HepG2 (cell line): ENCODE measurements around the gene DNAJC4. TPM values are rescaled to one million over a fixed set of nuclear protein-coding genes. Genes with fewer than 3 reads are reported as not detected.

Experiments
- ATAD3A ChIP-seq: sonication (generic); formaldehyde crosslinking; IDR thresholded peaks from 2 replicates; pipeline ENCODE4 v1.4.0; 2020; ENCODE audit warnings: missing genetic modification reagents
- DMAP1 ChIP-seq: IDR thresholded peaks from 2 replicates; pipeline ENCODE4 v1.6.1; 2016
- ERF ChIP-seq: IDR thresholded peaks from 2 replicates; pipeline ENCODE4 v1.6.1; 2018; ENCODE audit warnings: missing biosample characterization, missing genetic modification reagents
- ZBTB7B ChIP-seq: sonication (generic); formaldehyde crosslinking; IDR thresholded peaks from 2 replicates; pipeline ENCODE4 v1.4.0; 2020; ENCODE audit warnings: missing genetic modification reagents
- ZNF619 ChIP-seq: sonication (generic); formaldehyde crosslinking; IDR thresholded peaks from 2 replicates; pipeline ENCODE4 v1.4.0; 2020; ENCODE audit warnings: mild to moderate bottlenecking, missing genetic modification reagents
- polyA plus RNA-seq, 8 experiments: library from polyadenylated mRNA; depleted of rRNA in 3 of 8; stranded (reverse) in 7 of 8; unstranded in 1 of 8; fragments of >200 nt; fragmentation: Illumina TruSeq in 4 of 8; extraction: Trizol in 4 of 8; gene quantifications; 2 replicates each; pipeline versions ENCODE4 v1.2.1 to v1.2.3, GENCODE V29; 2011 to 2016; ENCODE audit warnings: low read depth in 4 of 8, missing spikeins in 1 of 8, mixed read lengths in 1 of 8; ENCODE audit not compliant: insufficient read depth in 1 of 8
- total RNA-seq, 5 experiments: library from RNA; depleted of rRNA; stranded (reverse); fragments of >200 nt; fragmentation: Illumina TruSeq; extraction: Trizol; gene quantifications; 2 replicates each; pipeline ENCODE4 v1.2.3, GENCODE V29; 2016; ENCODE audit warnings: low read depth in 1 of 5
- TF ChIP-seq, protein P1 (sequence below): sonication (generic); formaldehyde crosslinking; IDR thresholded peaks from 2 replicates; pipeline ENCODE4 v1.4.0; 2020; ENCODE audit warnings: mild to moderate bottlenecking, missing genetic modification reagents, borderline replicate concordance
- TF ChIP-seq, protein P2 (sequence below): sonication (generic); formaldehyde crosslinking; IDR thresholded peaks from 2 replicates; pipeline ENCODE4 v1.8.0; 2022; ENCODE audit warnings: mild to moderate bottlenecking, missing genetic modification reagents, borderline replicate concordance

The DNAJC4 gene
- total and polyA plus RNA-seq, 2 of the 13 experiments (the other 11 are each of a cell fraction or from before 2014, with no cell fraction given): 10.3 to 60.8 TPM

DNA sequence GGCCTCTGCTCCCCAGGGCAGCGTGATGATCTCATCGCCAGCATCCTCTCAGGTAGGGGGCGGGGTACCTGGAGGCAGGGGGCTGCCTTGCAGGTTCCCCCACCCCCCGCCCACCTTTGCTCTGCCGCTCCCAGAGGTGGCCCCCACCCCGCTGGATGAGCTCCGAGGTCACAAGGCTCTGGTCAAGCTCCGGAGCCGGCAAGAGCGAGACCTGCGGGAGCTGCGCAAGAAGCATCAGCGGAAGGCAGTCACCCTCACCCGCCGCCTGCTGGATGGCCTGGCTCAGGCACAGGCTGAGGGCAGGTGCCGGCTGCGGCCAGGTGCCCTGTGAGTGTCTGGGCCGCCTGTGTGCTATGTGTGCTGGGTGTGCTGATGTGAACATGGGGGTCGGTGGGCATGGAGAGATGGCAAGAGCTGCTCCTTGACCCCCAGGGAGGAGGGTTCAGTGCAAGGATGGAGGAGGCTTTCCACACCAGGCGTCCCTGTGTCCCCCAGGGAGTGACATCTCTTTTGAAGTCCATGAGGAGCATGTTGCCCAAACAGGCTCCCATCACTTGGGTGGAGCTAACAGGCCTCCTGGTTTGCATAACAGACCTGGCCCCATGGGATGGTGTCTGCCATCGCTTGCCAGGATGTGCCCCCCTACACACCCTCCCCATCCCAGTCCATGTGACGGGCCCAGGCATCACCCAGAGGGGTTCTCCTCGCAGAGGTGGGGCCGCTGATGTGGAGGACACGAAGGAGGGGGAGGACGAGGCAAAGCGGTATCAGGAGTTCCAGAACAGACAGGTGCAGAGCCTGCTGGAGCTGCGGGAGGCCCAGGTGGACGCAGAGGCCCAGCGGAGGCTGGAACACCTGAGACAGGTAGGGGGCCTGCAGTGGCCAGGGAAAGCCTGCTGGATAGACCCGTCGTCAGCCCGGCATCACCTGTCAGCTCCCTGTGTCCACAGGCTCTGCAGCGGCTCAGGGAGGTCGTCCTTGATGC lies 35.1 kb downstream of the DNAJC4 start (continued):
- TF ChIP-seq, protein P1, sequence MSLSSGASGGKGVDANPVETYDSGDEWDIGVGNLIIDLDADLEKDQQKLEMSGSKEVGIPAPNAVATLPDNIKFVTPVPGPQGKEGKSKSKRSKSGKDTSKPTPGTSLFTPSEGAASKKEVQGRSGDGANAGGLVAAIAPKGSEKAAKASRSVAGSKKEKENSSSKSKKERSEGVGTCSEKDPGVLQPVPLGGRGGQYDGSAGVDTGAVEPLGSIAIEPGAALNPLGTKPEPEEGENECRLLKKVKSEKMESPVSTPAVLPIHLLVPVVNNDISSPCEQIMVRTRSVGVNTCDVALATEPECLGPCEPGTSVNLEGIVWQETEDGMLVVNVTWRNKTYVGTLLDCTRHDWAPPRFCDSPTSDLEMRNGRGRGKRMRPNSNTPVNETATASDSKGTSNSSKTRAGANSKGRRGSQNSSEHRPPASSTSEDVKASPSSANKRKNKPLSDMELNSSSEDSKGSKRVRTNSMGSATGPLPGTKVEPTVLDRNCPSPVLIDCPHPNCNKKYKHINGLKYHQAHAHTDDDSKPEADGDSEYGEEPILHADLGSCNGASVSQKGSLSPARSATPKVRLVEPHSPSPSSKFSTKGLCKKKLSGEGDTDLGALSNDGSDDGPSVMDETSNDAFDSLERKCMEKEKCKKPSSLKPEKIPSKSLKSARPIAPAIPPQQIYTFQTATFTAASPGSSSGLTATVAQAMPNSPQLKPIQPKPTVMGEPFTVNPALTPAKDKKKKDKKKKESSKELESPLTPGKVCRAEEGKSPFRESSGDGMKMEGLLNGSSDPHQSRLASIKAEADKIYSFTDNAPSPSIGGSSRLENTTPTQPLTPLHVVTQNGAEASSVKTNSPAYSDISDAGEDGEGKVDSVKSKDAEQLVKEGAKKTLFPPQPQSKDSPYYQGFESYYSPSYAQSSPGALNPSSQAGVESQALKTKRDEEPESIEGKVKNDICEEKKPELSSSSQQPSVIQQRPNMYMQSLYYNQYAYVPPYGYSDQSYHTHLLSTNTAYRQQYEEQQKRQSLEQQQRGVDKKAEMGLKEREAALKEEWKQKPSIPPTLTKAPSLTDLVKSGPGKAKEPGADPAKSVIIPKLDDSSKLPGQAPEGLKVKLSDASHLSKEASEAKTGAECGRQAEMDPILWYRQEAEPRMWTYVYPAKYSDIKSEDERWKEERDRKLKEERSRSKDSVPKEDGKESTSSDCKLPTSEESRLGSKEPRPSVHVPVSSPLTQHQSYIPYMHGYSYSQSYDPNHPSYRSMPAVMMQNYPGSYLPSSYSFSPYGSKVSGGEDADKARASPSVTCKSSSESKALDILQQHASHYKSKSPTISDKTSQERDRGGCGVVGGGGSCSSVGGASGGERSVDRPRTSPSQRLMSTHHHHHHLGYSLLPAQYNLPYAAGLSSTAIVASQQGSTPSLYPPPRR: no peak
- no peak for TF ChIP-seq ZNF619 (CRISPR knock-in tag)
- TF ChIP-seq ERF (CRISPR knock-in tag): no peak
- TF ChIP-seq ATAD3A (CRISPR knock-in tag): no peak
- TF ChIP-seq DMAP1 (CRISPR knock-in tag): no peak
- no peak for TF ChIP-seq ZBTB7B
- TF ChIP-seq, protein P2, sequence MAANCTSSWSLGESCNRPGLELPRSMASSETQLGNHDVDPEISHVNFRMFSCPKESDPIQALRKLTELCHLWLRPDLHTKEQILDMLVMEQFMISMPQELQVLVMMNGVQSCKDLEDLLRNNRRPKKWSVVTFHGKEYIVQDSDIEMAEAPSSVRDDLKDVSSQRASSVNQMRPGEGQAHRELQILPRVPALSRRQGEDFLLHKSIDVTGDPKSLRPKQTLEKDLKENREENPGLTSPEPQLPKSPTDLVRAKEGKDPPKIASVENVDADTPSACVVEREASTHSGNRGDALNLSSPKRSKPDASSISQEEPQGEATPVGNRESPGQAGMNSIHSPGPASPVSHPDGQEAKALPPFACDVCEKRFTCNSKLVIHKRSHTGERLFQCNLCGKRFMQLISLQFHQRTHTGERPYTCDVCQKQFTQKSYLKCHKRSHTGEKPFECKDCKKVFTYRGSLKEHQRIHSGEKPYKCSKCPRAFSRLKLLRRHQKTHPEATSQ: no peak
